ENCODE data around the gene OXSR1. TPM values are rescaled to one million over a fixed set of nuclear protein-coding genes. Genes with fewer than 3 reads are reported as not detected.
A peak's percentile ranks its signal among the peaks of the same experiment; 100 is the strongest.
"Not testable (repeated sequence)": the region's sequence is repeated elsewhere in the genome, so short reads cannot be mapped to it uniquely, and the experiment has no call there.

Gene OXSR1
- total and polyA plus RNA-seq, 8 donors, result 26.4 to 53.9 (median 43.0) TPM

DNA sequence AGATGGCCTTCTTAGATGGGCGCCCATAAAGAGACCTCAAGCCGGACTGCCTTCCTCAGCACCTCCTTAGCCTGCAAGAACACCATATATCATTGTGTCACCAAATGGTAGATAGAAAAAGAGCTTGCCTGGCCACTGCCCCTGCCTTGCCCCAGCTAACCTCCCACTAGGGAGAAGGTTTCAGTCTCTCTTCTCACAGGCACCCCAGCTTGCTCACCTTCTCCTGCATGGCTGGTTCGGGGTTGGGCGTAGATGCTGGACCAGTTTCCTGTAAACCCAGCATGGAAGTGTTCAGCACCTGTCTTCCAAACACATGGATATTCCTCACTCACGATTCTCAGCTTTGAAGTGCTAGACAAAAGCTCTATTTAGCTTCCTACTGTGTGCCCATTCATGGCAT lies 113.5 kb downstream of the OXSR1 start:
- no peak for ATAC-seq
- TF ChIP-seq, protein P1, sequence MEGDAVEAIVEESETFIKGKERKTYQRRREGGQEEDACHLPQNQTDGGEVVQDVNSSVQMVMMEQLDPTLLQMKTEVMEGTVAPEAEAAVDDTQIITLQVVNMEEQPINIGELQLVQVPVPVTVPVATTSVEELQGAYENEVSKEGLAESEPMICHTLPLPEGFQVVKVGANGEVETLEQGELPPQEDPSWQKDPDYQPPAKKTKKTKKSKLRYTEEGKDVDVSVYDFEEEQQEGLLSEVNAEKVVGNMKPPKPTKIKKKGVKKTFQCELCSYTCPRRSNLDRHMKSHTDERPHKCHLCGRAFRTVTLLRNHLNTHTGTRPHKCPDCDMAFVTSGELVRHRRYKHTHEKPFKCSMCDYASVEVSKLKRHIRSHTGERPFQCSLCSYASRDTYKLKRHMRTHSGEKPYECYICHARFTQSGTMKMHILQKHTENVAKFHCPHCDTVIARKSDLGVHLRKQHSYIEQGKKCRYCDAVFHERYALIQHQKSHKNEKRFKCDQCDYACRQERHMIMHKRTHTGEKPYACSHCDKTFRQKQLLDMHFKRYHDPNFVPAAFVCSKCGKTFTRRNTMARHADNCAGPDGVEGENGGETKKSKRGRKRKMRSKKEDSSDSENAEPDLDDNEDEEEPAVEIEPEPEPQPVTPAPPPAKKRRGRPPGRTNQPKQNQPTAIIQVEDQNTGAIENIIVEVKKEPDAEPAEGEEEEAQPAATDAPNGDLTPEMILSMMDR (IDR thresholded peaks at IDR 0.05), result no peak
- intact Hi-C loops (cut with DNase I), result no loop called here

DNA sequence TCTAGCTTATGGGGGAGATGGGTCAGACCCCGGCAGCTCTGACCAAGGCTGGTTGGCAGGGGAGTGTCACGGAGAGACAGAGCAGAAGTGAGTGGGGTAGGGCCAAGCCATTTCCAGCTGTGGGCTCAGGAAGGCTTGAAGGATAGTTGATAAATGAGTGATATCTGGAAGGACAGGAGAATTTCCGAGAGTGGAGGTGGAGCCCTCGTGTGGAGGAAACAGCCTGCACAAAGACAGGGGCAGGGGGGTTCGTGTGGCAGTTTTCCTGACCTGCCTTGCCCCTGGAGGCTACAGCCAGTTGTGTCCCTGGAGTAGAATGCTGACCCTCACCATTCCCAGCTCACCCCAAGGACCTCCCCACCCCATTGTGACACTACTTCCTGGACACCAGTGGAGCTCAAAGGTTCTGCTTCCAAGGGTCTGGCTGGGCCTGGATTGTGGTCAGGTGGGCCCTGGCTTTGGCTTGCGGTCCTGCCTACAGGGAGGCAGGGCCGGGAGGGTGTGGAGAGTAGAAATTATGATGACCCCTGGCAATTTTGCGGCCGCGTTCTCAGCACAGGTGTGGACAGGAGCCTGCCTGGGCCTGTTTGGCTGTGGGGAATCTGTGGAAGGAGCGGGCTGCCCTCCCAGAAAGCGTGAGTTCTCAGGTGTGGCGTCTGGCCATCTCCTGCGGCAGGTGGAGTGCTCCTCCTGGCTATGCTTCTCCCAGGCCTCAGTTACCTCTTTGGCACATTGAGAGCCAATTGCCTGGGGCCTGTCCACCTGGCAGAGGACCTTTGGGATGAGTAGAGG lies 116.8 kb downstream of the OXSR1 start, which contains the start of gene SLC22A14:
Gene SLC22A14 (plus strand): TSS at position 400 of the 792 bp plus-strand sequence. CDS start 23,733 bp downstream, outside the sequence.
- no peak within 1 kb of the TSS for H3K4me3 ChIP-seq
- intact Hi-C loops (cut with DNase I), result no loop called here
- H3K9me3 ChIP-seq, result no peaks in the 10 kb centered on the region
- no peak for ATAC-seq
- peaks cover 0 to 6% of the 10 kb centered on the region in 2 donors for H3K36me3 ChIP-seq
- TF ChIP-seq, protein P1 (IDR thresholded peaks at IDR 0.05), result no peak
- H3K4me1 ChIP-seq, result no peaks in the 10 kb centered on the region
- H3K27ac ChIP-seq, result peak within 1 kb of the TSS in 1 of 2 donors; percentile 31
- peak in 1 of 4 donors; percentile 57 for DNase-seq
- H3K27me3 ChIP-seq, result no peaks in the 10 kb centered on the region

More for the DNA sequence above, 113.5 kb downstream of the OXSR1 start:
- Histone ChIP-seq H3K27ac (no peak overlapping the region), H3K27me3 (no peaks in the 10 kb centered on the region), H3K4me1 (no peaks in the 10 kb centered on the region), H3K4me3 (no peak overlapping the region), H3K36me3 (peaks cover 0 to 22% of the 10 kb centered on the region in 2 donors), H3K9me3 (no peaks in the 10 kb centered on the region)
- DNase-seq, result no peak

GRCh38 chr3:38283810-38284755 lies 118.7 kb downstream of the OXSR1 start:
- H3K36me3 ChIP-seq, result no peaks in the 10 kb centered on the region
- no peak overlapping the region for H3K27ac ChIP-seq
- ATAC-seq (no peak), DNase-seq (peak in 3 of 4 donors; percentile 10 to 49 (median 11))
- H3K9me3 ChIP-seq, result no peaks in the 10 kb centered on the region
- no peaks in the 10 kb centered on the region for H3K27me3 ChIP-seq
- no peak overlapping the region for H3K4me3 ChIP-seq
- intact Hi-C loops (cut with DNase I), result no loop called here
- TF ChIP-seq, protein P1 (IDR thresholded peaks at IDR 0.05), result no peak
- H3K4me1 ChIP-seq, result no peaks in the 10 kb centered on the region

- no peaks in the 10 kb centered on the region for H3K9me3 ChIP-seq
- no peak overlapping the region for H3K4me3 ChIP-seq
- H3K27me3 ChIP-seq, result no peaks in the 10 kb centered on the region
- H3K4me1 ChIP-seq, result no peaks in the 10 kb centered on the region
- TF ChIP-seq, protein P1 (IDR thresholded peaks at IDR 0.05), result no peak
- no peaks in the 10 kb centered on the region for H3K36me3 ChIP-seq
- ATAC-seq (no peak), DNase-seq (no peak)
- H3K27ac ChIP-seq, result no peak overlapping the region
- intact Hi-C loops (cut with DNase I), result no loop called here
Measured at GRCh38 chr3:38284756-38285150, 119.4 kb downstream of the OXSR1 start.

DNA sequence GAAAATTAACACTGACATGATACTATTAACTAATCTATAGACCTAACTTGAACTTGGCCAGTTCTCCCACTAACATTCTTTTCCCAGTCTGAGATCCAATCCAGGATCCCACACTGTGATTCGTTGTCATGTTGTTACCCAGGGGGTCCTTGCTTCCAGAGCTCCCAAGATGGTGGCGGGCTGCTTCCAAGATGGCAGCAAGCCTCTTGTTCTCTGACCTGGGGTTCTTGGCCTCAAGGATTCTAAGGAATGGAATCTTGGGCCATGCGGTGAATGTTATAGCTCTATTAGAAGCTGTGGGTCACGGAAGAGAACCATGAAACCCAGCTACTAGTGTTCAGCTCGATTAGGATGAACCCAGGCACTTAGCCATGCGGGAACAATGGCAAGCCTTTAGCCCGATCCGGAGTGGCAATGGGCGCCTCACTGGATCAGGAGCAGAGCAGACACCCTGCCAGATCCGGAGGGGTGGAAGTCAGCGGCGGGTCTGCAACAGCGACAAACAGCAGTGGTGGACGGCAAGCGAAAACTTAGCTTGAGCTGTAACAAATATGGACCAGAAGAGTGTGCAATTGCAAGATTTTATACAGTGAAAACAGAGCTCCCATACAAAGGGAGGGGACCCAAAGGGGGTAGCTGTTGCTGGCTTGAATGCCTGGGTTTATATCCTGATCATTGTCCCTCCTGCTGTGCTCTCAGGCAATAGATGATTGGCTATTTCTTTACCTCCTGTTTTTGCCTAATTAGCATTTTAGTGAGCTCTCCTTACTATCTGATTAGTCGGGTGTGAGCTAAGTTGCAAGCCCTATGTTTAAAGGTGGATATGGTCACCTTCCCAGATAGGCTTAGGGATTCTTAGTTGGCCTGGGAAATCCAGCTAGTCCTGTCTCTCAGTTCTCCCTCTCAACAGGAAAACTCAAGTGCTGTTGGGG lies 124.2 kb downstream of the OXSR1 start:
- H3K27me3 ChIP-seq; H3K9me3 ChIP-seq; H3K27ac ChIP-seq; DNase-seq; ATAC-seq; H3K4me3 ChIP-seq; H3K36me3 ChIP-seq; H3K4me1 ChIP-seq; intact Hi-C loops (cut with DNase I): not testable (repeated sequence)

GRCh38 chr3:38297053-38297452 lies 131.7 kb downstream of the OXSR1 start:
- ATAC-seq; DNase-seq; H3K4me3 ChIP-seq; H3K36me3 ChIP-seq; H3K9me3 ChIP-seq; H3K4me1 ChIP-seq; H3K27me3 ChIP-seq; intact Hi-C loops (cut with DNase I); H3K27ac ChIP-seq: not testable (repeated sequence)
